GM04504 (cell line): ENCODE measurements around the gene FYN.

Source experiments
- DNase-seq: peaks from one replicate; pipeline ENCODE4 v3.0.0-alpha.2; 2012; ENCODE audit warnings: low read depth

FYN gene

GRCh38 chr6:111831408-111831807 is 41.8 kb downstream of the FYN start:
- no peak for DNase-seq

DNA sequence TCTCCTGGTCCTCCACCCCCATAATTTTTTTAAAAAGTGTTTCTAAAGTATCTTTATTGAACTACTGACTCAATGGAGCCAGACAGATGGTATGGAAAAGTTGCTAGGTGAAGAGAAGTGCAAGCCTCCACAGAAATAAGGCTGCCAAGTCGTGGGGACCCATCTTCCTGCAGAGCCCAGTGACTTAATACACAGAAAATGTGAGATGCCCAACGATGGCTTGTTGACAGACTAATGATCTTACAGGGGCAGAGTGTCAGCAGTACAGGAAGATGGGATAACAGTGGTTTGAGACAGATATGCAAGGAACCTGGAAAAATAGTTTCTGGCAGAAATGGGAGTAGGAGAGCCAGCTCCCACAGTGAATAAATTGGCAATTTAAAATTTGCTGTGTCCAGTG is 43.3 kb downstream of the FYN start:
- no peak for DNase-seq

GRCh38 chr6:111829581-111829980 is 43.7 kb downstream of the FYN start:
- DNase-seq, result no peak

DNA sequence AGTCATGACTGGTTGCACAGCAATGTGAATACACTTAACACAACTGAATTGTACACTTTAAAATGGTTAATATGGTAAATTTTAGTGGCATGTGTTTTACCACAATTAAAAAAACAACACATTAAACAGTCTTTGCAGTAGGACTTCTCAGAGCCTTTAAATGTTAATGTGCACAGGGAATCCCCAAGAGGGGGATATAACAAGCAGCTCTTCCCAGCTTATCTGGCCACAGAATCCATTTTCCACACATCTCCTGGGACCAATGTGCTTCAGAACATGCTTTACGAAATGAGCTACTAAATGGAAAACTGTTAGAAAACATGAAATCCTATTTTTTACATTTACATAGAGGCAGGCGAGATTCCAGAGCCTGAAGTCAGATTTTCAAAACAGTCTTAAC is 44.4 kb downstream of the FYN start:
- DNase-seq, result no peak

DNA sequence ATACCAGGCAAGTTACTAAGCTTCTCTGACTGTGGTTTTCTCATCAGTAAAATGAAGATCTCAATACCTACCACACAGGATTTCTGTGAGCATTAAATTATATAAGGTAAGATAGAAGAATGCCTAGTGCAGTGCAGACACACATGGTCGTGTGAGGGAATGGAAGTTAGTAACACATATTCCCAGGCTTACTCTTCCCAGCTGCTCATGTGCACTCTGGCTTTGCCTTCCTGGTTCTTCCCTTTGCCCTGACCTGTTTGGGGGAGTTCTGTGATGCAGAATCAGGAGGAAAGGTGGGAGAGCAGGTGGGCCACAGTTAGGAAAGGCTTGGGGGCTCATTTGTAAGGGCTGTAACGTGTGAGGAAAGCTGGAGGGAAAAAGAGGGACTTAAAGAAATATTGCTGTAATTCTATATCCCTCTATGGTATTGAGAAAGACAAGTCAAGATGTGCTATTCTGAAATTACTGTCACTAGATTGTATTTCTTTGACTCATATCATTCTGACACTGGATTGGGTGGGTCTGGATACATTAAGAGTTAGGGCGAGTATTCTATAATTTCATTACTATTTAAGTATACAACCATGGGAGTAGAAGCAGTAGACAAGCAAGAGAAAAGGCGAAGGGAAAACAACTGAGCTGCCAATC is 47.7 kb downstream of the FYN start:
- no peak for DNase-seq

- DNase-seq, result no peak
Observed at GRCh38 chr6:111824608-111825337, 48.5 kb downstream of the FYN start.

- no peak for DNase-seq
Observed at GRCh38 chr6:111823831-111824607, 49.2 kb downstream of the FYN start.

GRCh38 chr6:111823012-111823411 is 50.2 kb downstream of the FYN start:
- DNase-seq, result no peak

DNA sequence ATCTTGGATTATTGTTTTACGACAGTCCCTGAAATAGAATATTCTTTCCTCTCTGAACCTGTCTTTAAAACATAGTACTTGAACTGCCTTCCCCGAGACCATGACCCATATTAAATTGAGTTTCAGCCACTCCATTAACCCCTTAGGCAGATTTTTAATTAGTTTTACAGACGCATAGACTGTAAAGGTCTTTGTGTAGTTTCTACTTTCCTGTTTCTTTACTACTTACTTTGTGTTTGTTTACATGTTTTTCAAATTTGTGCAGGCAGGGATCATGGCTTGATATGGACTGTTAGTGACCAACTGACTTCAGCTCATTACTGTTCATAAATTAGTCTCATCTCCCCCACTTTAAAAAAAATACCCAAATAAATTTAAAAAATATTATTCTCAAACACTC is 53.8 kb downstream of the FYN start:
- DNase-seq, result no peak

DNA sequence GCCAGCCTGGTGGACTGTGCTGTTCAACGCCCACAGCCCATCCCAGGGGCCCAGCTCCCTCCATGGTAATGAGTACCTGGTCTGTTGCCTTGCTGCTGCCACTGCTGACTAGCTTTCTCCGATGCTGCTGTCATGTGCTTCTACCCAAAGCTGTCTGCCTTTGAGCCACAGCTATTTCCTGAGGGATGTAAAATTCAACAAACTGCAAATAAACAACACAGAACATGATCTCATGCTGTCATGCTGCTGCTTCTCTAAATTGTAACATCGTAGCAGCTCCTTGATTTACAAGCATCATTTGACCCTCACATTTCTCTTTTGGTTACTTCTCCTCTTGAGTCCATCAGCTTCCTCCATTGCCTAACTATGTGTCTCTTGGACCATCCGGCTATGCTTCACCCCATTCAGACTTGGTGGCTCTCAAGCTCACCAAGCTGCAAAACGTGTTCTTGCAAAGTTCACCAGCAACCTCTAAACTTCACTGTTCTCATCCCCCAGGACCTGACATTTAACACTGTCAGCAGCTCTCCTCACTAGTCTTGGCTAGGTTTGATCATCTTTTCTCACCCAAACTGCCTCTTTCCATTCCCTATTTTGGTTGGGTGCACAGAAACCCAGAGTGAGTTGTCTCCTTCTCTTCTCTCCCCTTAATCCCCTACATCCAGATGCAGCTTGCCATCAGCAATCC is 54.6 kb downstream of the FYN start:
- DNase-seq, result no peak

DNA sequence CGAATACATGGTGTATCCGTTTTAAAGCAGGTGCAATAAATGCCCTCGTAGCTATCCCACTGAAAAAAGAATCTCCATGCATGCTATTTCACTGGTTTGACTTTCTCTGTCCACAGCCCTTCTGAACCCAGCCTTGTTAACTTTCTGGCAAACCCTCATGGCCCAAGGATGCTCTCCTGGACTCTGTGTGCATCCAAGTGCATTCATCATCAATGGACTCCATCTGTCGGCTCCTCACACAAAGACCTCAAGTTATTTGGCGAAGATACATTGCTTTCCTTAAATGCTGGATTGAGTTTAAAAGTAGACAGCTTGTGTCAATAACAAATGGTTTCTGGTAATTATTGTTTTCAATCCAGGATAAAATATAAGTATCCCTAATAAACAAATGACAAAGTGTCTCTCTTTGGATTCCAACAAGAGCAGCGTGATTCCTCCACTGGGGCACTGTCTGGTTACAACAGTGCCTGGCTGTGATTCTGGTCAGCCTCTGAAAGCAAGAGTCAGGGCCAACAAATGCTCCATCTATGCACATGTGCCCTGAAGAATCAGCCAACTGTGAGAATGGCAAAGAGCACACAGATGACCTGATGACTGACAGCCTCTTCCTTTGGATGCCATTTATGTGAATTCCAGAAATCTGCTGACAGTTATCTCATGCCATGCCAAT is 55.7 kb downstream of the FYN start:
- DNase-seq, result no peak

DNA sequence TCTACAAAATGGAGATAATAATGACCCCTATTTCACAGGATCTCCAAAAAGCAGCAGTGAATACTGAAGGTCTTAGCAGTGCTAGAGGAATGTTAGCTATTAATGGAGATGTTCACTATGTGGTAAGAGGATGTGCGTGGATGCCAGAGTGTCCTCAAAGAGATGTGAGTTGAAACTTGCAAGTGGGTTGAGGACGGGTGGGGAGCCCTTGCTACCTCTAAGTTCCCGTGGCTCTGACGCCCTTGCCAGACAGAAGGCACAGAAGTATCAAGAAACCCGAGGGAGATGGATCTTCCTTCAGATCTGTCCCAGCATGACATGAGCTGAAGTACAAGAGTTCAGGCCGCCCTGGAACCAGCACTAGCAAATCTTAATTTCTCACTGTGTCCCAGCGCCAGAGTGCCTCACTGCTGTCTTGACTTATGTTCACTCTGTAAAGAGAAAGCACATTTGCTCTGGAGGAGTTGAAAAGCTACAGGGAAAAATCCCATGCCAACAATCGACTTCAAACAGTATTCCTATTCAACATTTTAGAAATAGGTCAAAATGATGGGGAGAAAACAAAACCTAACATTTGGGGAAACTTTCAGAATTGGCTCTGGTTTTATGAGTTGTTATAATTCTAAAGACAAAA is 59.5 kb downstream of the FYN start:
- DNase-seq, result no peak

DNA sequence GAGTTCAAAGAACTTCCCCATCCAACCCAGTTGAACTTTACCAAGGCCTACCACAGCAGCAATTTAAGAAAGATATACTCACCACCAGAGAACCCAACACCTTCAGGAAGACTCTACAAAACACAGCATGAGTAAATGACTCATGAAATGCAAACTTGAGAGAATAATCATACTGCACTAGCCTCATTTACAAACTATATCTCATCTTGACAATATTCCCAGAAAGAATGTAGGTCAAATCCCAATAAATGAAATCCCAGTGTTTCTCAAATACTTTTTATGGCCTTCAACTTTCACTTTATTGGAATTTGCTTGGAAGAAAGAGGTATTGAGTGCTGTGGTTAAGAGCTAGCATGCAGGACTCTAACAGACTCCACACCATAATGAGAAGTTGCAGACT is 60.0 kb downstream of the FYN start:
- peak; percentile 46 for DNase-seq

DNA sequence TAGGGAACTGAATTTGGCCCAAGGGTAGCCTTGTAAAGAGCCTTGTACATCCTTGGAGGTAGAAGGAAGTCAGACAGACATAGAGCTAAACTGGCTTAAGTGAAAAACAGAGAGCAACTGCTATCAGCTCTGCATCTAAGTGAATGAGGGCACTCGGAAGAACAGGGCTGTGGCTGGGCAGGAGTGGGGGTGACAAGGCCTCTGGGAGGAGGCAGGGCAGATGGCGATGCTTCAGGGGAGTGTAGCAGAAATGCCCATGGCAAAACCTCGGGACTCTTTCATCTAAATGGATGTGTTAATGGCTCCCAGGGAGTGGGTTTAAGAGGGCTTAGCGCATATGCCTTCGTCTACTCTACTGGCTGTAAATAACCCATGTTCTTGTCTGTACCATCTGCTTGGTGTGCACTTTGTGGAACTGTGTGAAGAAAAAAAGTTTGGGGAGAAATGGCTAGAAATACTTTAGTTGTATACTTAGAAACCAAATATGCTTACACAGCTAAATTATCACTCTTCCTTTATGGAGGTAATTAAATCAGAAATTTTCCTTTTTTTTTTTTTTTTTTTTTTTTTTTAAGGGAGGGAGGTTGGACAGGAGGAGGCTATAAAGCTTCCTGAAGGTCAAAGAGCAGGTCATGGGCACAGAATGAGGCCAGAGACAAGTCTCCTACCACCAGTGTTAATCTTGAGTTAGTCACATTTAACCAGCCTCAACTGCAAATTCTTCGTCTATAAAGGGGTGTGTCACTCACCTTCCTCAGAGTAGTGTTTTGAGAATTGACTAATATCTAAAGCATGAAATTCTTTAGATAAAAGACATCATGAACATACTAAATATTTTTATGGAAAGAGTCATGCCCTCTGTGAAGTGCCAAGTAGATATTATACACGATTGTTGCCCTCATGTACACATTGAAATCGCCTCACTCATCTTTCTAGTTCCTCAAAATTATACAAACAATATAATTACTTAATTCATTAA is 60.9 kb downstream of the FYN start:
- no peak for DNase-seq

DNA sequence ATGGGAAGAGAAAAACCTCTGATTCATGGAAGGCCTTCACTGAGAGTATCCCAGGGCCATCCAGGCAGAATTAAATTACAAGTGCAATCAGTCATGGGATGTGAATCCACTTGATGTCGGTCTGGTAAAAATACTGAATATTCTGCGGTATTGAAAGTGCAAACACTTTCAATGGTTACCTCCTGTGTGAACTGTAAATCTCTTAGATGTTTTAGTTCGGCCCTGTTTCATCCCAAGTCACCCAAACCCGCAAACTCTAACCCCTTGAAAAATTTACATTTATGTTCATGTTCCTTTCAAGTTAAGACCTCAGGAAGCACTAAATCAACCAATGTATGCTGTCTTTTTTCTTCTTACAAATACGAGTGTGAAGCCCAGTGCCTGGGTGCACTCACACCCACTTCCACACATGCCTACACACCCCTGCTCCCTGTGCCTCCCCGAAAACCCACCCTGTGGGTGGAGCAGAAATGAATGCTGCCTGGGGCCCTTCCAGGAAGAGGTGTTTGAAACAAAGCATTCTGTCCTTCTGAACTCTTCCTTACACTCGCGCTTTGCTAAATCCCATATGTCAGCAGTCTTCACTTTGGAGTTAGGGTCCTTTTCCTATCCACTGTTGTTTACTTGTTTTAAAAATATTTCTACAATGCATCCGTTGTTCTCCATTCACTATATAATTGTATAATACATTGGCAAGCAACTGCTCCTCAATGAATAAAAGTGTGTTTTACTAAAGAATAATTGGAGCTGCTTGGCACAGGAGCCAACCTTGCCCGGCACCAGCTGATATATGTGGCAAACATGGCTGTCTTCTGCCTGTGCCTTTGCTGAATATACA is 62.7 kb downstream of the FYN start:
- no peak for DNase-seq

DNA sequence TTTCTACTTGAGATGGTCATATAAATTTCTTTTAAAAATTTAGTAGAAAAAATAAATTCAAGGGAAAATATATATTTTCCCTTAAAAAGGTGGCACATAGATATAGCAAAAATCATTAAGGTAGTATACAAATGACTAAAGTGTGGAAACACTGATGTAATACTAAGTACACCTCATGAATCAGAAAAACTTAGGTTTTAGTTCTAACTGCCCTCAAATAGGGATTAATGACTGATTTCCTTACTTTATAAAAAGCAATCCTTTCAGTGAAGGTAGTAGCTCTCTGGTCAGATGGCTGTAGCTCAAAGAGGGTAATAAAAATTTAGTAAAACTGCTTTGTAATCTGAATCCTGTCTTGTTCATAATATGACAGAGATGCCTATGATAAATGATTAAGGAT is 63.5 kb downstream of the FYN start:
- no peak for DNase-seq

GRCh38 chr6:111809264-111809663 is 64.0 kb downstream of the FYN start:
- no peak for DNase-seq

- DNase-seq, result no peak
Observed at GRCh38 chr6:111808493-111808892, 64.8 kb downstream of the FYN start.
